ENCODE data around the gene TRUB1. TPM values are rescaled to one million over a fixed set of nuclear protein-coding genes. Genes with fewer than 3 reads are reported as not detected.
"Not testable (repeated sequence)": the region's sequence is repeated elsewhere in the genome, so short reads cannot be mapped to it uniquely, and the experiment has no call there.

TRUB1 gene
- total RNA-seq, 3 donors from 2014 or later (not counting 1 experiment from before 2014, with no cell fraction given) = 7.3 to 10.3 (median 10.1) TPM

- ATAC-seq (no peak), DNase-seq (no peak)
- H3K4me1 Mint-ChIP-seq = no peaks in the 10 kb centered on the region
- Histone ChIP-seq H3K4me3 (ENCODE audit: low read length) (no peak overlapping the region), H3K27ac (ENCODE audit: low read length) (no peak overlapping the region), H3K27me3 (ENCODE audit: control insufficient read depth, insufficient read depth, low read length) (no peaks in the 10 kb centered on the region), H3K36me3 (ENCODE audit: control insufficient read depth, insufficient read depth, low read length) (no peaks in the 10 kb centered on the region), H3K4me1 (ENCODE audit: control insufficient read depth, insufficient read depth, low read length) (no peaks in the 10 kb centered on the region), H3K9me3 (ENCODE audit: control insufficient read depth, insufficient read depth, low read length) (no peaks in the 10 kb centered on the region)
- peaks cover 9 to 19% of the 10 kb centered on the region in 2 donors for H3K27me3 Mint-ChIP-seq (ENCODE audit: low read depth in 2 of 2)
- H3K9me3 Mint-ChIP-seq = no peaks in the 10 kb centered on the region
- 78% methylated on average over 2 of the region's 2 CpGs for WGBS (ENCODE audit: insufficient coverage)
- H3K27ac Mint-ChIP-seq = no peak overlapping the region
- H3K36me3 Mint-ChIP-seq = no peaks in the 10 kb centered on the region
- intact Hi-C loops (cut with micrococcal nuclease) = loop anchor here (10.0 kb wide), 1 partner anchor 386 kb away; no protein-coding TSS in a partner anchor
- H3K4me3 Mint-ChIP-seq = no peak overlapping the region
- no peak for TF ChIP-seq CTCF (IDR thresholded peaks at IDR 0.05)
These were observed 6.8 kb upstream of the TRUB1 start for GRCh38 chr10:114931072-114931679.

GRCh38 chr10:114932225-114932624, 5.8 kb upstream of the TRUB1 start:
- Mint-ChIP-seq H3K9me3 (no peaks in the 10 kb centered on the region), H3K4me3 (no peak overlapping the region), H3K27me3 (ENCODE audit: low read depth in 2 of 2) (peaks cover 7 to 18% of the 10 kb centered on the region in 2 donors), H3K36me3 (no peaks in the 10 kb centered on the region), H3K4me1 (no peaks in the 10 kb centered on the region), H3K27ac (no peak overlapping the region)
- Histone ChIP-seq H3K36me3 (ENCODE audit: control insufficient read depth, insufficient read depth, low read length) (no peaks in the 10 kb centered on the region), H3K4me1 (ENCODE audit: control insufficient read depth, insufficient read depth, low read length) (no peaks in the 10 kb centered on the region), H3K9me3 (ENCODE audit: control insufficient read depth, insufficient read depth, low read length) (no peaks in the 10 kb centered on the region), H3K27me3 (ENCODE audit: control insufficient read depth, insufficient read depth, low read length) (no peaks in the 10 kb centered on the region), H3K27ac (ENCODE audit: low read length) (no peak overlapping the region), H3K4me3 (ENCODE audit: low read length) (no peak overlapping the region)
- TF ChIP-seq CTCF (IDR thresholded peaks at IDR 0.05) = no peak
- intact Hi-C loops (cut with micrococcal nuclease) = loop anchor here (10.0 kb wide), 1 partner anchor 387 kb away; no protein-coding TSS in a partner anchor
- no peak for ATAC-seq
- no peak for DNase-seq

- H3K36me3 ChIP-seq (ENCODE audit: control insufficient read depth, insufficient read depth, low read length) = no peaks in the 10 kb centered on the region
- no peaks in the 10 kb centered on the region for H3K9me3 ChIP-seq (ENCODE audit: control insufficient read depth, insufficient read depth, low read length)
- Mint-ChIP-seq H3K36me3 (no peaks in the 10 kb centered on the region), H3K9me3 (no peaks in the 10 kb centered on the region), H3K27me3 (ENCODE audit: low read depth in 2 of 2) (peaks cover 7 to 13% of the 10 kb centered on the region in 2 donors), H3K27ac (no peak overlapping the region), H3K4me1 (no peaks in the 10 kb centered on the region), H3K4me3 (no peak overlapping the region)
- no peak overlapping the region for H3K4me3 ChIP-seq (ENCODE audit: low read length)
- no peak overlapping the region for H3K27ac ChIP-seq (ENCODE audit: low read length)
- ATAC-seq (no peak), DNase-seq (no peak)
- 100% methylated on average over 1 of the region's 2 CpGs for WGBS (ENCODE audit: insufficient coverage)
- intact Hi-C loops (cut with micrococcal nuclease) = loop anchor here (10.0 kb wide), 1 partner anchor 388 kb away; no protein-coding TSS in a partner anchor
- H3K27me3 ChIP-seq (ENCODE audit: control insufficient read depth, insufficient read depth, low read length) = no peaks in the 10 kb centered on the region
- TF ChIP-seq CTCF (IDR thresholded peaks at IDR 0.05) = no peak
- no peaks in the 10 kb centered on the region for H3K4me1 ChIP-seq (ENCODE audit: control insufficient read depth, insufficient read depth, low read length)
These were observed 5.0 kb upstream of the TRUB1 start for GRCh38 chr10:114932945-114933344.

GRCh38 chr10:114933588-114933987, 4.4 kb upstream of the TRUB1 start:
- Mint-ChIP-seq H3K4me1 (peaks cover 4 to 5% of the 10 kb centered on the region in 2 donors), H3K9me3 (no peaks in the 10 kb centered on the region), H3K27ac (no peak overlapping the region), H3K36me3 (no peaks in the 10 kb centered on the region), H3K4me3 (no peak overlapping the region), H3K27me3 (ENCODE audit: low read depth in 2 of 2) (peaks cover 6 to 13% of the 10 kb centered on the region in 2 donors)
- ATAC-seq (no peak), DNase-seq (no peak)
- intact Hi-C loops (cut with micrococcal nuclease) = loop anchor here (10.0 kb wide), 1 partner anchor 389 kb away; no protein-coding TSS in a partner anchor
- Histone ChIP-seq H3K4me1 (ENCODE audit: control insufficient read depth, insufficient read depth, low read length) (peaks cover 3% of the 10 kb centered on the region), H3K36me3 (ENCODE audit: control insufficient read depth, insufficient read depth, low read length) (no peaks in the 10 kb centered on the region), H3K4me3 (ENCODE audit: low read length) (no peak overlapping the region), H3K27ac (ENCODE audit: low read length) (no peak overlapping the region), H3K27me3 (ENCODE audit: control insufficient read depth, insufficient read depth, low read length) (no peaks in the 10 kb centered on the region), H3K9me3 (ENCODE audit: control insufficient read depth, insufficient read depth, low read length) (no peaks in the 10 kb centered on the region)
- 80% methylated on average over 5 of the region's 5 CpGs for WGBS (ENCODE audit: insufficient coverage)
- TF ChIP-seq CTCF (IDR thresholded peaks at IDR 0.05) = no peak

GRCh38 chr10:114933995-114934394, 4.0 kb upstream of the TRUB1 start:
- H3K27ac Mint-ChIP-seq; H3K4me1 ChIP-seq (ENCODE audit: control insufficient read depth, insufficient read depth, low read length); H3K4me1 Mint-ChIP-seq; H3K36me3 Mint-ChIP-seq; H3K9me3 Mint-ChIP-seq; ATAC-seq; H3K36me3 ChIP-seq (ENCODE audit: control insufficient read depth, insufficient read depth, low read length); H3K4me3 Mint-ChIP-seq; H3K27ac ChIP-seq (ENCODE audit: low read length); H3K9me3 ChIP-seq (ENCODE audit: control insufficient read depth, insufficient read depth, low read length); DNase-seq; H3K4me3 ChIP-seq (ENCODE audit: low read length); H3K27me3 ChIP-seq (ENCODE audit: control insufficient read depth, insufficient read depth, low read length): not testable (repeated sequence)
- H3K27me3 Mint-ChIP-seq (ENCODE audit: low read depth in 2 of 2) = peaks cover 2 to 11% of the 10 kb centered on the region in 2 donors
- intact Hi-C loops (cut with micrococcal nuclease) = loop anchor here (10.0 kb wide), 1 partner anchor 389 kb away; no protein-coding TSS in a partner anchor
- 94% methylated on average over 3 of the region's 3 CpGs for WGBS (ENCODE audit: insufficient coverage)

Data from natural killer cell (primary cell).